Activated T-helper 17 cell treated with anti-CD3 and anti-CD28 coated beads, Interleukin-2, amount 50 U/mL, for 72 hours (primary cell): ENCODE measurements around the gene ID2. TPM values are rescaled to one million over a fixed set of nuclear protein-coding genes. Genes with fewer than 3 reads are reported as not detected.
A peak's percentile ranks its signal among the peaks of the same experiment; 100 is the strongest.

Experiments
- ATAC-seq: fragments of 150-1000 bp; cut with Tn5 transposase; replicated peaks from 2 replicates; pipeline ENCODE4 v1.10.0; 2021; ENCODE audit warnings: mild to moderate bottlenecking, moderate library complexity
- H3K27ac Mint-ChIP-seq: one replicate; pipeline ENCODE4 v1.8.0; 2022; ENCODE audit warnings: mixed read lengths
- H3K27me3 Mint-ChIP-seq: one replicate; pipeline ENCODE4 v1.8.0; 2022; ENCODE audit warnings: mixed read lengths
- H3K36me3 Mint-ChIP-seq: one replicate; pipeline ENCODE4 v1.8.0; 2022; ENCODE audit warnings: low read depth, mild to moderate bottlenecking, mixed read lengths
- H3K4me1 Mint-ChIP-seq: one replicate; pipeline ENCODE4 v1.8.0; 2022; ENCODE audit warnings: mixed read lengths
- H3K4me3 Mint-ChIP-seq: one replicate; pipeline ENCODE4 v1.8.0; 2022; ENCODE audit warnings: mild to moderate bottlenecking, mixed read lengths
- H3K9me3 Mint-ChIP-seq: one replicate; pipeline ENCODE4 v1.8.0; 2022; ENCODE audit warnings: mixed read lengths
- total RNA-seq, 2 donors: library from RNA; stranded (reverse); gene quantifications; one replicate each; pipeline ENCODE4 v1.2.3, GENCODE V29; 2022

The ID2 gene
- 100 to 1,000 TPM in 1 of 2 donors, 10 to 100 TPM in 1; 85.6 to 425 TPM for total RNA-seq

- ATAC-seq: peak; percentile 60
- Mint-ChIP-seq H3K4me3 (peak within 1 kb of the TSS; percentile 96), H3K4me1 (peaks cover 10% of the 10 kb centered on the region), H3K9me3 (no peaks in the 10 kb centered on the region), H3K27ac (peak within 1 kb of the TSS; percentile 96), H3K36me3 (peaks cover 52% of the 10 kb centered on the region), H3K27me3 (peaks cover 7% of the 10 kb centered on the region)
Observed at GRCh38 chr2:8681786-8682692, at the start of gene ID2. Gene ID2, plus strand, starts transcription at chr2:8682056. Its CDS starts 110 bp downstream, at chr2:8682166.

GRCh38 chr2:8632755-8633154 is 49.1 kb upstream of the ID2 start:
- no peaks in the 10 kb centered on the region for H3K27me3 Mint-ChIP-seq
- H3K27ac Mint-ChIP-seq: peak overlapping the region; percentile 63
- H3K9me3 Mint-ChIP-seq: no peaks in the 10 kb centered on the region
- peaks cover 5% of the 10 kb centered on the region for H3K4me1 Mint-ChIP-seq
- no peaks in the 10 kb centered on the region for H3K36me3 Mint-ChIP-seq
- ATAC-seq: no peak
- H3K4me3 Mint-ChIP-seq: no peak overlapping the region

GRCh38 chr2:8633186-8633734 is 48.6 kb upstream of the ID2 start:
- H3K9me3 Mint-ChIP-seq: no peaks in the 10 kb centered on the region
- no peaks in the 10 kb centered on the region for H3K27me3 Mint-ChIP-seq
- peaks cover 5% of the 10 kb centered on the region for H3K4me1 Mint-ChIP-seq
- H3K27ac Mint-ChIP-seq: peak overlapping the region; percentile 63
- peak overlapping the region; percentile 10 for H3K4me3 Mint-ChIP-seq
- no peaks in the 10 kb centered on the region for H3K36me3 Mint-ChIP-seq
- no peak for ATAC-seq

DNA sequence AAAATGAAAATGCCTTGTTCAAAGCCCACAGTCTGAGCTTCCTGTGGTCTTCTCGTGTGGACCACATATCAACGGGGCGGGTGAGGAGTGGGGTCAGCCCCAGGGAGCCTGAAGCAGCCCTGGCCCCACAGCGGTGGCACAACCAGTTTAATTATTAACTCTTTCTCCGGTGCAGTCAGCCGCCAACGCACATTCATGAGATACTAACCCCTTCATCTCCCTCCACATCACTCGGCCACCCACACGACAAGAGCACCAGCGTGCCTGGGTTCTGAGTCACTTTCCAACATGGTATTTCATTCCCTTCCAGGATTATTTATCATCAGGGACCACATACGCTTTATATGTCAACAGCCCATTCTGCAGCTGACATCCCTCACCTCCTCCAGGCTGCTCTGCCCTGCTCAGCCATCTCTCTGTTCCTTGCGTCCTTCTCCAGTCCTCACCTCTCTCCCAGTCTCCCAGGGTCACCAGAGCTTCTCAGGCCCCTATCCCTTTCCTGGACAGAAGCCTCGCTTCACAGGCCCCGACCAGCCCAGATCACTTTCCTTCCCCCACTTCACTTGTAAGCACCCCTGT is 48.0 kb upstream of the ID2 start:
- Mint-ChIP-seq H3K36me3 (no peaks in the 10 kb centered on the region), H3K27me3 (no peaks in the 10 kb centered on the region), H3K4me1 (peaks cover 5% of the 10 kb centered on the region), H3K9me3 (no peaks in the 10 kb centered on the region), H3K4me3 (peak overlapping the region; percentile 10), H3K27ac (peak overlapping the region; percentile 63)
- peak; percentile 88 for ATAC-seq

- no peaks in the 10 kb centered on the region for H3K9me3 Mint-ChIP-seq
- H3K4me3 Mint-ChIP-seq: no peak overlapping the region
- no peaks in the 10 kb centered on the region for H3K27me3 Mint-ChIP-seq
- no peaks in the 10 kb centered on the region for H3K36me3 Mint-ChIP-seq
- H3K27ac Mint-ChIP-seq: peak overlapping the region; percentile 63
- H3K4me1 Mint-ChIP-seq: peaks cover 5% of the 10 kb centered on the region
- ATAC-seq: no peak
Observed at GRCh38 chr2:8634466-8635172, 47.2 kb upstream of the ID2 start.

GRCh38 chr2:8636041-8636491 is 45.8 kb upstream of the ID2 start:
- H3K4me3 Mint-ChIP-seq: no peak overlapping the region
- ATAC-seq: no peak
- no peak overlapping the region for H3K27ac Mint-ChIP-seq
- H3K27me3 Mint-ChIP-seq: no peaks in the 10 kb centered on the region
- no peaks in the 10 kb centered on the region for H3K9me3 Mint-ChIP-seq
- no peaks in the 10 kb centered on the region for H3K36me3 Mint-ChIP-seq
- H3K4me1 Mint-ChIP-seq: peaks cover 5% of the 10 kb centered on the region

DNA sequence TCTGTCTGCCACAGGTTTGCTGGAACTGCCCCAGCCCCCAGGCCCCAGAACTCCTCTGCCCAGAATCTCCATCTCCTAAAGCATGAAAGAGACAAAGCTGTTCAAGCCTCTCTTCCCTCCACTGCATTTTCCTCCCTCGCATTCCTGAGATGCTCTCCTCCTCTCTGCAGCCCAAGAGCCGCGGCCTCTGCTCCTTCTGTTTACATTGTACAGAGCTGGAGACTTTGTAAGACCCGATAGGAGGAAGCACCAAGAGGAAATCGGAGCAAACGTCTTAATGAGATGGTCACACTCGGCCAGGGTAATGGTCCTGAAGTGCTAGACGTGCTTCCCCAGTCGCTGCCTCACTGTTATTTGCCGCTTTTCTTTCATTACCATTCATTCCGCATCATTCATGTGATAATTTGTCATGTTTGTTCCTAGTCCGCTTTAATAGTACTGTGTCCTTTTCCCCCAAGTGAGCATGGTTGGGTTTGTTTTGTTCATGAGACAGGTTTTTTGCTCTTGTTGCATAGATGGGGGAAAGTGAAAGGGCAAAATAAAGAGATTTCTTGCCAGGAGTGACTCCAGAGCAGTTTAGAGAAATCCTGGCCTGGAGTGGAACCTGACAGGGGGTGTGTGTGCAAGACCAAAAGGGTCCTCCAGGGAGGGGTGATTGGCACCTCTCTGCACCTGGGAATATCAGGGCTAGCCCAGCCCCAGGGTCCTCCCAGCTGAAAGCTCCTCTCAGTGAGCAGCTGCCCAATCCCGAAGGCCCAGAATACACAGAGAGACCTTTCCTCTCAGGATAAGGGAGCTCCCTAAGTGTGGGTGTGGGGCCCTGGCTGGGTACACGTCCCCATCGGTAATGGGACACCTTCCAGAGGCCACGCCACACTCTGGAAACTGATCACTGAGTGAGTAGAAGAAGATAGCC is 44.9 kb upstream of the ID2 start:
- H3K36me3 Mint-ChIP-seq: no peaks in the 10 kb centered on the region
- no peaks in the 10 kb centered on the region for H3K27me3 Mint-ChIP-seq
- H3K27ac Mint-ChIP-seq: no peak overlapping the region
- no peaks in the 10 kb centered on the region for H3K9me3 Mint-ChIP-seq
- H3K4me3 Mint-ChIP-seq: no peak overlapping the region
- H3K4me1 Mint-ChIP-seq: peaks cover 5% of the 10 kb centered on the region
- ATAC-seq: no peak

GRCh38 chr2:8638327-8638726 is 43.5 kb upstream of the ID2 start:
- no peak for ATAC-seq
- H3K9me3 Mint-ChIP-seq: no peaks in the 10 kb centered on the region
- H3K27ac Mint-ChIP-seq: peak overlapping the region; percentile 20
- no peaks in the 10 kb centered on the region for H3K27me3 Mint-ChIP-seq
- H3K4me3 Mint-ChIP-seq: no peak overlapping the region
- no peaks in the 10 kb centered on the region for H3K36me3 Mint-ChIP-seq
- H3K4me1 Mint-ChIP-seq: peaks cover 5% of the 10 kb centered on the region

DNA sequence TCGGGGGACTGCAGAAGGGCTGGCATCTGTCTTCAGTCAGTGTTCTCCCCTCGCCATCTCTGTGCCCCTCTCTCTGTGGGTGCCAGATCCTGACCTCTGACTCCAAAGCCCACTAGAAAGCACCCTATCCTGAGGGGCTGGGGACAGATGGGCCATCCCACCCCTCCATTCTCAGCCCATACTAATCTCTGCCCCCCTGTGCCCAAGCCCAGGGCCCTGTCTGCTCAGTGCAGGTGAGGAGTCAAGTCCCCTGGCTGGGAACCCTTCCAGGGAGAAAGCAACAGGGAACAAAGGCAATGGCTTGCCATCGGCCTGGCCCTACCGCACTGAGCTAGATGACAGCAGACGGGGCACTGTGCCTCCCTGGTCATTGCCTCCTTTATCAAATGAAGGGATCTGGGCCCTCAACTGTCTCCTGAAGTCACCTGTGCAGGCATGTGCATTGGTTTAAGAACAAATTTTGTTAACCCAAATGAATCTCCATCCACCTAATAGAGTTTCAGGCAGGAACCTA is 42.7 kb upstream of the ID2 start:
- Mint-ChIP-seq H3K4me3 (no peak overlapping the region), H3K27me3 (no peaks in the 10 kb centered on the region), H3K36me3 (no peaks in the 10 kb centered on the region), H3K4me1 (peaks cover 5% of the 10 kb centered on the region), H3K27ac (no peak overlapping the region), H3K9me3 (no peaks in the 10 kb centered on the region)
- ATAC-seq: no peak

DNA sequence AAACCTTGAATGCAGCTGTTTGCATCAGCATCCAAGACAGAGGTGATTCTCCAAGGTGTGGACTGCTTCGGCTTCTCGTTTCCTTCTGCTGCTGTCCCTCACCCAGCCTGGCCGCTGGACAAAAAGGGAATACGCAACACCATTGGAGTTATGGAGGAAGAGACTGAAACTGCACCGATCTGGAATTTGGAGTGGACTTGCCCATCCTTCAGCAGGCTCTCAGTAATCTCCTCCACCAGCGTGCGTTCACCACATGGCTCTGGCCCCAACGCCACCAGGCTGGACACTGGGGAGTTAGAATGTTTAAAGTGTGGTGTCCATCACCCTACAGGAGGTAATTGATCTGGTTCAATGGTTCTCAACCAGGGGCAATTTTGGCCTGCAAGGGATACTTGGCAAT is 41.4 kb upstream of the ID2 start:
- no peaks in the 10 kb centered on the region for H3K9me3 Mint-ChIP-seq
- ATAC-seq: no peak
- H3K4me1 Mint-ChIP-seq: peaks cover 5% of the 10 kb centered on the region
- H3K4me3 Mint-ChIP-seq: no peak overlapping the region
- H3K36me3 Mint-ChIP-seq: no peaks in the 10 kb centered on the region
- H3K27ac Mint-ChIP-seq: no peak overlapping the region
- H3K27me3 Mint-ChIP-seq: no peaks in the 10 kb centered on the region

GRCh38 chr2:8641301-8641965 is 40.4 kb upstream of the ID2 start:
- no peak overlapping the region for H3K27ac Mint-ChIP-seq
- no peaks in the 10 kb centered on the region for H3K27me3 Mint-ChIP-seq
- H3K4me3 Mint-ChIP-seq: no peak overlapping the region
- ATAC-seq: no peak
- no peaks in the 10 kb centered on the region for H3K9me3 Mint-ChIP-seq
- H3K36me3 Mint-ChIP-seq: no peaks in the 10 kb centered on the region
- peaks cover 5% of the 10 kb centered on the region for H3K4me1 Mint-ChIP-seq

- no peak overlapping the region for H3K4me3 Mint-ChIP-seq
- no peaks in the 10 kb centered on the region for H3K27me3 Mint-ChIP-seq
- no peak for ATAC-seq
- H3K36me3 Mint-ChIP-seq: no peaks in the 10 kb centered on the region
- no peak overlapping the region for H3K27ac Mint-ChIP-seq
- H3K9me3 Mint-ChIP-seq: no peaks in the 10 kb centered on the region
- H3K4me1 Mint-ChIP-seq: no peaks in the 10 kb centered on the region
Observed at GRCh38 chr2:8642366-8643068, 39.3 kb upstream of the ID2 start.
